Esophagus muscularis mucosa (tissue), 4 donors: ENCODE results near the gene FADS3.

Experiments
- EP300 ChIP-seq: sonication (generic); formaldehyde crosslinking; IDR thresholded peaks from one replicate; pipeline ENCODE4 v1.6.1; 2017; ENCODE audit warnings: antibody characterized with exemption
- POLR2A ChIP-seq: fragments of 450-650 bp; IDR thresholded peaks from one replicate; pipeline ENCODE4 v1.6.1; 2017; ENCODE audit warnings: antibody characterized with exemption, moderate library complexity, mild to moderate bottlenecking, low read depth
- POLR2AphosphoS5 ChIP-seq, 2 donors: sonication (generic); formaldehyde crosslinking; IDR thresholded peaks; one replicate each; pipeline ENCODE4 v1.6.1; 2017; ENCODE audit warnings: antibody characterized with exemption in 2 of 2
- TF ChIP-seq, protein P1 (sequence below), 3 experiments: fragments of 200-600 bp in 2 of 3; fragments of 450-650 bp in 1 of 3; sonication (generic) in 2 of 3; IDR thresholded peaks; one replicate each; pipeline ENCODE4 v1.5.1; 2017 to 2019; ENCODE audit warnings: antibody characterized with exemption in 3 of 3, mild to moderate bottlenecking in 2 of 3, moderate library complexity in 1 of 3

DNA sequence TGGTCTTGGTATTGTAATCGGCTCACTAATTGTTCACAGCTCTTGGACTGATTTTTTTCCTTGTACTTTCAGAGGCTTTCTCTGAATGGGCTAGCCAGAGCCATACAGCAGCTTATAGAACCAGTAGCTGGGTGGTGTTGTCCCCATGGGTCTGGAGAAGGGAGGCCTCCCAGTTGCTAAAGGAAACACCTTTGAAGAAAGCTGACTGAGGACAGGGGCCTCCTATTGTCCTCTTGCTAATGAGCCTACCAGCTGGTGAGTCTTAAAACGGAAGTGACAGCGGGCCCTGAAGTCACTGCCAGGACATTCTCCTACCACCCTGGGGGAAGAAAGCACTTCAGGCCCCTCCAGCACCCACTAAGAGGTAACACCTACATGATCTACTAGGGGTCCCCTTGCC is 9.9 kb downstream of the FADS3 start:
- TF ChIP-seq EP300 (no peak), POLR2A (no peak), POLR2AphosphoS5 (IDR thresholded peaks at IDR 0.05) (no peak)
- TF ChIP-seq, protein P1, sequence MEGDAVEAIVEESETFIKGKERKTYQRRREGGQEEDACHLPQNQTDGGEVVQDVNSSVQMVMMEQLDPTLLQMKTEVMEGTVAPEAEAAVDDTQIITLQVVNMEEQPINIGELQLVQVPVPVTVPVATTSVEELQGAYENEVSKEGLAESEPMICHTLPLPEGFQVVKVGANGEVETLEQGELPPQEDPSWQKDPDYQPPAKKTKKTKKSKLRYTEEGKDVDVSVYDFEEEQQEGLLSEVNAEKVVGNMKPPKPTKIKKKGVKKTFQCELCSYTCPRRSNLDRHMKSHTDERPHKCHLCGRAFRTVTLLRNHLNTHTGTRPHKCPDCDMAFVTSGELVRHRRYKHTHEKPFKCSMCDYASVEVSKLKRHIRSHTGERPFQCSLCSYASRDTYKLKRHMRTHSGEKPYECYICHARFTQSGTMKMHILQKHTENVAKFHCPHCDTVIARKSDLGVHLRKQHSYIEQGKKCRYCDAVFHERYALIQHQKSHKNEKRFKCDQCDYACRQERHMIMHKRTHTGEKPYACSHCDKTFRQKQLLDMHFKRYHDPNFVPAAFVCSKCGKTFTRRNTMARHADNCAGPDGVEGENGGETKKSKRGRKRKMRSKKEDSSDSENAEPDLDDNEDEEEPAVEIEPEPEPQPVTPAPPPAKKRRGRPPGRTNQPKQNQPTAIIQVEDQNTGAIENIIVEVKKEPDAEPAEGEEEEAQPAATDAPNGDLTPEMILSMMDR (IDR thresholded peaks at IDR 0.05): no peak
